Activated CD4-positive, alpha-beta T cell treated with anti-CD3 and anti-CD28 coated beads for 36 hours (primary cell): ENCODE results near the gene NR4A1. TPM values are rescaled to one million over a fixed set of nuclear protein-coding genes. Genes with fewer than 3 reads are reported as not detected.
A peak's percentile ranks its signal among the peaks of the same experiment; 100 is the strongest.

ENCODE experiments used
- ATAC-seq: fragments of 200-7000 bp; cut with Tn5 transposase; one replicate; pipeline ENCODE4 v1.10.0; 2021; ENCODE audit warnings: mild to moderate bottlenecking, moderate library complexity
- CTCF ChIA-PET: fragments of 350-600 bp; sonication (Branson Sonifier 250); formaldehyde crosslinking; loops from one replicate; lab custom pipeline; 2021; ENCODE audit warnings: antibody characterized with exemption; lab: Charles Lee
- POLR2A ChIA-PET: fragments of 350-600 bp; sonication (Branson Sonifier 250); formaldehyde crosslinking; loops from one replicate; lab custom pipeline; 2021; ENCODE audit warnings: antibody characterized with exemption, inconsistent platforms; lab: Charles Lee
- DNase-seq: peaks from one replicate; pipeline ENCODE4 v3.0.0-alpha.2; 2020
- H3K27ac Mint-ChIP-seq: one replicate; pipeline ENCODE4 v1.8.0; 2021; ENCODE audit warnings: mixed read lengths
- H3K27me3 Mint-ChIP-seq: one replicate; pipeline ENCODE4 v1.8.0; 2021; ENCODE audit warnings: mixed read lengths
- H3K36me3 Mint-ChIP-seq: one replicate; pipeline ENCODE4 v1.8.0; 2021; ENCODE audit warnings: low read depth, mixed read lengths
- H3K4me1 Mint-ChIP-seq: one replicate; pipeline ENCODE4 v1.8.0; 2021; ENCODE audit warnings: mixed read lengths
- H3K4me3 Mint-ChIP-seq: one replicate; pipeline ENCODE4 v1.8.0; 2021; ENCODE audit warnings: mild to moderate bottlenecking, moderate library complexity, mixed read lengths
- H3K9me3 Mint-ChIP-seq: one replicate; pipeline ENCODE4 v1.8.0; 2021; ENCODE audit warnings: low read depth, mixed read lengths
- intact Hi-C, 2 experiments: fragments of 100-400 bp; cut with DNase I in 1 of 2; cut with micrococcal nuclease in 1 of 2; formaldehyde crosslinking; loops; one replicate each; pipeline versions ENCODE4 v1.14.2 to v1.15.1; 2022 to 2024; cut with DNase I, micrococcal nuclease
- total RNA-seq, 2 experiments: library from RNA; stranded (reverse); gene quantifications; one replicate each; pipeline ENCODE4 v1.2.3, GENCODE V29; 2021

The NR4A1 gene
- total RNA-seq, 2 experiments from 2014 or later, result 69.4 to 72.8 TPM

DNA sequence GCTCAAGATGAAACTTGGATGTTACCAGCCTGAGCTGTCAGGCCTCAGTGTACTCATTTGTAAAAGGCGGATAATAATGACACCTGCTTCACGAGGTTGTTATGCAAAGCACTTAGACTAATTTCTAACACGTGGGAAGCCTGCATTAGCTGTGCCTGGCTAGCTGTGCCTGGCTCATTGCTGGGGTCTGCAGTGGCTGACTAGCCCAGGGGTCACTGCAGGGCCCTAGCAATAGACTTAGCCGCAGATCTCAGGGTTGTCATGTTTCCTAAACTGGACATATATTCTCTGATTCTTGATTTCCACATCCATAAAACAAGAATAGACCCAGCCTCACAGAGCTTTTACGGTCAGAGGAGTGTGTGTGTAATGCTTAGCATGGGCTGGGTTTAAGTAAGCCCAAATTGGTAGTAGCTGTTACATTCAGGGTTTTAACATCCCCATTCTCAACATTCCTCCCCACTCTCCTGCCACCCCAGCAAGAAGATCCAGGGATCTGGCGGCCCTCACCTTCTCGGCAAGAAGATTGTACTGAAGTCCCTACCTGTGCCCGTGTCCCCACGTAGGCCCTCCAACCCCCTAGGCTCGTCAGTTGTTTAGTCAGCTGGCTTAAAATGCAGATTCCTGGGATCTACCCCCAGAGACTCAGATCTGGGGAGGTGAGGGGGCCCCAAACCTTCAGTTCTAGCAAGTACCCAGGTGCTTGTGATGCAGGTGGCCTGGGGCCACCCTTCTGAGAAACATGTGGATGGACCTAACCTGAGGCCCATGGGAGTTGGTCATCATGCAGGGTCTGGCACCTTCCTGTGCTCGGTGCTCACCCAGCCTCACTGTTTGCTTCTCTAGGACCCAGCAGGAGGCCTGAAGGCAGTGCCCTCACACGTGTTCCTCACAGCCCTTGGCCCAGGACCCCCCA lies 8.6 kb downstream of the NR4A1 start:
- Mint-ChIP-seq H3K9me3 (no peaks in the 10 kb centered on the region), H3K27ac (no peak overlapping the region), H3K36me3 (peaks cover 16% of the 10 kb centered on the region), H3K4me1 (peaks cover under 1% of the 10 kb centered on the region), H3K27me3 (no peaks in the 10 kb centered on the region), H3K4me3 (no peak overlapping the region)
- ChIA-PET POLR2A (no interaction called here), CTCF (interaction anchor here (0.9 to 6.8 kb wide), 7 partner anchors 9 to 66 kb away, joined by 3 to 51 read pairs (median 3); partner anchors contain the start of gene ATG101)
- ATAC-seq, result no peak
- intact Hi-C loops, result loop anchor here in 1 of 2 experiments (10.0 kb wide), 1 partner anchor 235 kb away; no protein-coding TSS in a partner anchor
- no peak for DNase-seq

DNA sequence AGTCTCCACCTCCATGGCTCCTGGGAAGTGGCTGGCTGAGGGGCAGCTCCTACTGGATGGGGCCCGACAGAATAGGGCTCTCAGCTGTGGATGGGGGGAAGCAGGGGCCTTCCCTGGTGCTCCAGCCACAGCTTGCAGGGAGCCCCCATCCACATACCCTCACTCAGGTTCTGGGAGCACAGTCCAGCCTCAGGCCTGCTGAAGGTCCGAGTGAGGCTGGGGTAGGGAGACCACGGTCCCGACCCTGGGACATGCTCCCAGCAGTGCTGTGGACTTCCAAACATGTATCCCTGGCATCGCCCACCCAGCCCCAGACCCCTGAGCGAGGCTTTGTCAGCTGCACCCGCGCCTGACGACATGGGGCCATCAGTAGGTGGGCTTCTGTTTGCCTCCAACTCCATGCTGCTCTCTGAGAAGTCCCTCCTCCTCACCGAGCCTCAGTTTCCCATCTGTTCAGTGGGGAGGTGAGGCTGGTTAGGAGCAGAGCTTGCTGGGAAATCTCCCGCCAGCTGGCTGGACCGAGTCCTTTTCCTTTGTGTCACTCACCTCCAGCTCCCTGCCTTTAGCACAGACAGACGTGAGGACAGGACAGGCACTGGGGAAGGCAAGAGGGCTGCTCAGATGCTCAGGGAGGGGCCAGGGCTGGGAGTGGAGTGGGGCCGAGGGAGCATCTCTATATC lies 9.4 kb downstream of the NR4A1 start:
- no peak overlapping the region for H3K4me3 Mint-ChIP-seq

DNA sequence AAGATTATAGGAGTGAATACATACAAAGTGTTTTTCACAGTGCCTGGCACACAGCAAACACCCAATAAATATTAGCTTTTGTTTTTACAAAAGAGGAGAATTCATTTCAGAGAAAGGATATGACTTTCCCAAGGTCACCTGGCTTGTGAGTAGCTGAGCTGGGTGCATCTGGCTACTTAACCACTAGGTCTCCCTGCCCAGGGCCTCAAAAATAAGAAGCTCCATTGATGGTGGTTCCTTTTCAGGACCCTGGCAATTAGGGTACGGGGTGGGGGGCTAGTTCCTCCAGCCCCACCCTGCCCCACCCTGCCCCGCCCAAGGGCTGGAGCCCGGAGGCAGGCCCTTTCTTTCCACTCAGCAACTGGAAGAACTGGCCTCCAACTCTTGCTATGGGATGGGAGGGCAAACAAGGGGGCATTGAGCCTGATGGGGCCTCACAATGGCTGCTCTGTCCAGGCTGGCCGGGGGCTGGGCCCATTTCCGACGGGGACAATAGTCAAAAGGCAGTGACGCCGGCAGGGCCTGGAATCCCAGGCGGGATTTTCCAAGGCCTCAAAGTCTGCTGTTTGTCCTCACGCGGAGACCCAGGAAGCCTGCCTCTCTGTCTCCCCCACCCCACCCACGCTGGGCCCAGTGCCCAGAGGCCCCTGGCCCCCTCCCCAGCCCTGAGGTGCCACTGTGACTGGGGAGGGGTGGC lies 10.4 kb downstream of the NR4A1 start:
- Mint-ChIP-seq H3K27ac (no peak overlapping the region), H3K4me1 (peaks cover 6% of the 10 kb centered on the region), H3K4me3 (no peak overlapping the region), H3K27me3 (no peaks in the 10 kb centered on the region), H3K9me3 (no peaks in the 10 kb centered on the region), H3K36me3 (peaks cover 12% of the 10 kb centered on the region)
- ATAC-seq (no peak), DNase-seq (no peak)
- CTCF ChIA-PET, result interaction anchor here (6.8 kb wide), 1 partner anchor 36 kb away, joined by 51 read pairs; no protein-coding TSS in a partner anchor
- intact Hi-C loops, result loop anchor here in 1 of 2 experiments (10.0 kb wide), 1 partner anchor 237 kb away; no protein-coding TSS in a partner anchor
- POLR2A ChIA-PET, result interaction anchor here (0.6 to 1.2 kb wide), 2 partner anchors 11 to 1131 kb away, joined by 3 read pairs; no protein-coding TSS in a partner anchor

More for the DNA sequence above, 9.4 kb downstream of the NR4A1 start:
- no peaks in the 10 kb centered on the region for H3K4me1 Mint-ChIP-seq
- intact Hi-C loops, result loop anchor here in 1 of 2 experiments (10.0 kb wide), 1 partner anchor 236 kb away; no protein-coding TSS in a partner anchor
- peaks cover 16% of the 10 kb centered on the region for H3K36me3 Mint-ChIP-seq
- CTCF ChIA-PET, result interaction anchor here (0.8 to 6.8 kb wide), 5 partner anchors 8 to 90 kb away, joined by 3 to 51 read pairs (median 3); partner anchors contain the start of gene ATG101
- no peaks in the 10 kb centered on the region for H3K27me3 Mint-ChIP-seq
- POLR2A ChIA-PET, result no interaction called here
- H3K27ac Mint-ChIP-seq, result no peak overlapping the region
- DNase-seq (no peak), ATAC-seq (no peak)
- H3K9me3 Mint-ChIP-seq, result no peaks in the 10 kb centered on the region

DNA sequence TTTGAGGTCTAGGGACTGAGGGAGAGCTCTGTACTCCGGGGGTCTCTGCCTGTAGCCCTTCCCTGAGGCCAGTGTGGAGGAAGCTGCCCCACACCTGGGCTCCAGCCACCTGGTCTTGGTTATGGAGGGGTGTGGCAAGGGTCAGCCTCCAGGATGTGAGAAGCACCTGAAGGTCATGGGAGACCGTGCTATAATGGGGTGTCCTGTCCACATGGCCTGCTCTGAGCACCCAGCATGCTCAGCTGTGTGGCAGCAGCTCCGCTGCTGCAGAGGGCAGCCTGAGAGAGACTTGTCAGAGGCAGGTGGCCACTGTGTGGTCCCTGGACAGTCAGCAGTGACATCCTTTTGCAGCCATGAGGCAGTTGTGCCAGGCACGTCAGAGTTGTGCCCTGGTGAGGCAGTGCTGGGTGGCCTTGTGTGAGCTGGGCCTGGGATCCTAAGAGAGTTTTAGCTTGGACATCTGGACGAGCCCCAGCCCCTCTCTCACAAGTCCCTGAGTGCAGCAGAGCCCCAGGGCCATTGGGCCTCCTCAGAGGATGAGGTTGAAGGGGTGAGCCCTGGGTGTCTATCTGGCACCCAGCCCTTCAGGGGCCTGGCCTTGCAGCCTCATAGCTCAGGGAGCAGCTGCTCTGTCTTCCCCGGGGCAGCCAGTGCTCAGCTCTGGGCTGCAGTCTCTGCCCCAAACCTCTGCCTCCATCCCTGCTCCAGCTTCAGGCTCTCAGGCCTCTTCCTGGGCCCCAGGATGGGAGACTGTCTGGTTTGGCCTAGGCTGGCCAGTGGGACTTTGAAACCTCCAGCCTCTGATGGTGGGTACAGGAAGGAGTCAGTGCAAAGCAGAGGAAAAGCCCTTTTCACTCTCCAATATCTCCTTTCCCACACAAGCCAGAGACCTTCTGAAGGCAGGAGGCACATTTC lies 11.2 kb downstream of the NR4A1 start:
- intact Hi-C loops, result loop anchor here in 1 of 2 experiments (10.0 kb wide), 1 partner anchor 238 kb away; no protein-coding TSS in a partner anchor
- no peak for ATAC-seq
- Mint-ChIP-seq H3K36me3 (peaks cover 7% of the 10 kb centered on the region), H3K27ac (no peak overlapping the region), H3K4me1 (peaks cover 12% of the 10 kb centered on the region), H3K4me3 (no peak overlapping the region), H3K9me3 (no peaks in the 10 kb centered on the region), H3K27me3 (no peaks in the 10 kb centered on the region)
- CTCF ChIA-PET, result interaction anchor here (0.8 to 6.8 kb wide), 2 partner anchors 37 to 95 kb away, joined by 3 to 51 read pairs; no protein-coding TSS in a partner anchor
- POLR2A ChIA-PET, result interaction anchor here (0.6 to 1.2 kb wide), 2 partner anchors 11 to 1130 kb away, joined by 3 read pairs; no protein-coding TSS in a partner anchor
- DNase-seq, result no peak

DNA sequence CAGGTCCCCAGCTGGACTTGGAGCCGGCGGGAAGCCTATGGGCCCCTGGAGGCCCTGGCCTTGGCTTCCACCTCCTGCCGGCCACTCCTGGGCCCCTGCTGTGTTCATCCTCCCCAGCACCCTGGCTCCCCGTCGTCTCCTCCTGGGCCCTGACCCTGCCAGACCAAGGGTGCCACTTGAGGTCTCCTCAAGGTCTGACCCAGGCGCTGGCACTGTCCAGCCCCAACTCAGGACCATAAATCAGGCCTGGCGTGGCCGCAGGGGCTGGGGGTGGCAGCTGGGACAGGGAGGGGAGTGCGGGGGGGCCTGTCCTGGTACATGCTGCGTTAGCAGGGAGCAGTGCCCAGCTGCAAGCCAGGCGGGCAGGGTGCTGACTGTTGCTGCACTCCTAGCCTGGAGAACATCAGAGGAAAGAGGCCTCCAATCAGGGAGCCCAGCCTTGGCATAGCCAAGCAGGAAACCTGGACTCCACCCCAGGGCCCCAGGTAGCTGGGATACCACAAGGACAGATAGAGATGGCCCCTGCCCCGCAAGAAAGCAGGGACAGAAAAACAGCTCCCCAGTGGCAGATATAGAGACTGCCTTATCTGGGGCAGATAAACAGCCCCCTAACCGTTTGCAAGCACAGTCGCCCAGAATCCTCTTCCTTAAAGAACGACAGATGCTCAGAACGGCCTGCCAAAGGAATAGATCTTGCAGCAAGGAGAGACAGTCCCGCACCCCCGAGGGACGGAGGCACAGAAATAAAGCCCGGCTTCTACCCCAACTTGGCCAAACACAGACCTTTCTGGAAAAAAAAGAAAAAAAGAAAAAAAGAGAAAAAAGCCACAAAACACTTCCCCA lies 12.1 kb downstream of the NR4A1 start:
- ChIA-PET CTCF (interaction anchor here (0.8 to 6.8 kb wide), 3 partner anchors 12 to 94 kb away, joined by 3 to 51 read pairs (median 3); no protein-coding TSS in a partner anchor), POLR2A (no interaction called here)
- no peak overlapping the region for H3K4me3 Mint-ChIP-seq
- no peak overlapping the region for H3K27ac Mint-ChIP-seq
- H3K36me3 Mint-ChIP-seq, result peaks cover 3% of the 10 kb centered on the region
- no peak for DNase-seq
- ATAC-seq, result no peak
- intact Hi-C loops, result loop anchor here in 1 of 2 experiments (10.0 kb wide), 1 partner anchor 239 kb away; no protein-coding TSS in a partner anchor
- H3K27me3 Mint-ChIP-seq, result no peaks in the 10 kb centered on the region
- peaks cover 12% of the 10 kb centered on the region for H3K4me1 Mint-ChIP-seq
- no peaks in the 10 kb centered on the region for H3K9me3 Mint-ChIP-seq

DNA sequence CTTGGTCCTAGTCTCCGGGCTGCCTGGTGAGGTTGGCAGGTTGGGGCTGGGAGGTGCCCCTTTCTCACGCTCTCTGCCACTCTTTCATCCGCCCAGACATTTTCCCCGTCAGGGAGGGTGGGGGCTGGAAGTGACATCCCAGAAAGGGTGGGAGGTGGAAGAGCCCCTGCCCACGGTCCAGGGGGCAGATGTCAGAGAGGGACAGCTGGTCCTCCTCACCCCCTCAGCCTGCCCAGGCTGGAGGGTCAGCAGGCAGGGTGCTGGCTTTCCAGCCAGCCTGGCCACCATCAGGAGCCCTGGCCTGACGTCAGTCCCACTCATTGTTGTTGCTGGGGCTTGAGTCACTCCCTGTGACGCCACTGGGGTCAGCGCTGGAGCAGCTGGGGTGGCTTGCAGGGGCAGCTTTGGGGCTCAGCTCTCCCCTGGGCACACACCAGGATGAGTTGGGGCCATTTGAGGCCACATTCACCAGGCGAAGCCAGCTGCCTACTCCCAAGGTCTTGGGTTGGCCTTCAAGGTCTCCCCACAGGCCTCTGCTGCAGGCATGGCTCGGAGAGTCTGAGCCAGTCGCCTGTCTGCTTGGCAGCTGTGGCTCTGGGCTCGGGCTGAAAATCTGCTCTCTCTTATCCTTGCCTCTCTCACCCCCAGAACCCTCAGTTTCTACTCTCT lies 12.9 kb downstream of the NR4A1 start:
- Mint-ChIP-seq H3K9me3 (no peaks in the 10 kb centered on the region), H3K4me3 (no peak overlapping the region), H3K27ac (no peak overlapping the region), H3K27me3 (no peaks in the 10 kb centered on the region), H3K36me3 (no peaks in the 10 kb centered on the region), H3K4me1 (peaks cover 14% of the 10 kb centered on the region)
- POLR2A ChIA-PET, result no interaction called here
- intact Hi-C loops, result loop anchor here in 1 of 2 experiments (10.0 kb wide), 1 partner anchor 239 kb away; no protein-coding TSS in a partner anchor
- ATAC-seq (no peak), DNase-seq (no peak)
- CTCF ChIA-PET, result interaction anchor here (1.1 to 6.8 kb wide), 2 partner anchors 13 to 39 kb away, joined by 3 to 51 read pairs; no protein-coding TSS in a partner anchor

DNA sequence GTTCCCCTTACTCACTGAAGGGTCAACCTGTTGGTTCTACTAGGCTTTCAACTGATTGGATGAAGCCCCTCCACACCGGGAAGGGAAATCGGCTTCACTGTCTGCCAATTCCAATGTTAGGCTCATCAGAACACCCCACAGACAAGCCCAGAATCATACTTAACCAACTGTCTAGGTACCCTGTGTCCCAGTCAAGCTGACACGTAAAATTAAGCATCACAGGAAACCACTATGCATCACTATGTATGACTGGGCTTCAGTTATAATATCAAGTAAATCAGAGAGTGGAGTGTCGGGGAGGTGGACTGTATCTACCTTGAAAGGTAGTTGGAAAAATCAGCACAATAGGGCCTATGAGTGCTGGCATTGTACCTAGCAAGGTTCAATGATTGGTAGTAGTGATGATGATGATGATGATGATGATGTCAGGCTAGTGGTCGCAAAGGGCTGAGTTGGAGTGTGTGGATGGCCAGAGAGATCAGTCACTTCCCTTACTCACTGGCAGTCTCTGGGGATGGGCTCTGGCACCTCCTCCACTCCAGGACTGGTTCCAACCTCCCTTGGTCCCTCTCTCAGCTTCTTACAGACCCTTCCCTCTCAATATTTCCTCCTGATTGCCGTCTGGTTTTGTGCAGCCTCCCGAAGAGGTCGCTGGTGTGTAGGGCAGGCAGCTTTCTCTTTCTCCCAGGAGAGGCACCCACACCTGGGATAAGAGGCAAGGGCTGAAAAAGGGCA lies 15.3 kb downstream of the NR4A1 start:
- POLR2A ChIA-PET, result no interaction called here
- CTCF ChIA-PET, result interaction anchor here (0.6 to 11.6 kb wide), 5 partner anchors 30 to 242 kb away, joined by 3 to 253 read pairs (median 3); no protein-coding TSS in a partner anchor
- H3K4me3 Mint-ChIP-seq, result no peak overlapping the region
- ATAC-seq (peak; percentile 15), DNase-seq (peak; percentile 18)
- peaks cover 5% of the 10 kb centered on the region for H3K36me3 Mint-ChIP-seq
- H3K27ac Mint-ChIP-seq, result no peak overlapping the region
- intact Hi-C loops, result loop anchor here in 1 of 2 experiments (10.0 kb wide), 1 partner anchor 242 kb away; no protein-coding TSS in a partner anchor
- peaks cover 32% of the 10 kb centered on the region for H3K4me1 Mint-ChIP-seq
- H3K9me3 Mint-ChIP-seq, result no peaks in the 10 kb centered on the region
- H3K27me3 Mint-ChIP-seq, result no peaks in the 10 kb centered on the region

DNA sequence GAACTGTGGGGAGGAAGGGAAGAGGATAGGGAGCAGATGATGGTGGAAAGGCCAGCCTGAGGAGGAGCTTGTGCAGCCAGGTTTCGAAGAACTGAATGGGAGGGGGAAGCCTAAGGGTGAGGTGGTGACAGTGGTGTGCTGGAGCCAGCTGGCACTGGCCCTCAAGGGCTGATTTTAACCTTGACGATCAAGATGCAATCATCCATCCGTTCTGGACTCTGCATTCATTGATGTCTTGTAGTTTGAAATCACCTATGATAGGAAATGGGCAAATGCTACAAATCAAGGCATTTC lies 15.8 kb downstream of the NR4A1 start:
- peaks cover 36% of the 10 kb centered on the region for H3K4me1 Mint-ChIP-seq
- no peak overlapping the region for H3K4me3 Mint-ChIP-seq
- H3K27me3 Mint-ChIP-seq, result no peaks in the 10 kb centered on the region
- POLR2A ChIA-PET, result interaction anchor here (0.5 kb wide), 1 partner anchor 288 kb away, joined by 7 read pairs; no protein-coding TSS in a partner anchor
- H3K27ac Mint-ChIP-seq, result no peak overlapping the region
- CTCF ChIA-PET, result interaction anchor here (1.4 to 11.6 kb wide), 3 partner anchors 38 to 64 kb away, joined by 3 to 253 read pairs (median 3); no protein-coding TSS in a partner anchor
- H3K36me3 Mint-ChIP-seq, result peaks cover 7% of the 10 kb centered on the region
- DNase-seq (no peak), ATAC-seq (no peak)
- no peaks in the 10 kb centered on the region for H3K9me3 Mint-ChIP-seq
- intact Hi-C loops, result loop anchor here in 1 of 2 experiments (10.0 kb wide), 1 partner anchor 242 kb away; no protein-coding TSS in a partner anchor
